PC-3 (cell line): ENCODE data around the gene HSD11B1. TPM values are rescaled to one million over a fixed set of nuclear protein-coding genes. Genes with fewer than 3 reads are reported as not detected.
A peak's percentile ranks its signal among the peaks of the same experiment; 100 is the strongest.

ENCODE experiments used
- ATAC-seq: fragments of 200-7000 bp; cut with Tn5 transposase; 2 replicates; pipeline ENCODE4 v1.9.1; 2020; ENCODE audit warnings: mild to moderate bottlenecking, moderate library complexity
- BruUV-seq: library from RNA; stranded (reverse); fragments of 400-500 nt; replicated peaks from 2 replicates; lab custom pipeline; 2021; lab: Mats Ljungman, UMichigan
- CTCF ChIA-PET: fragments of 300-600 bp; sonication (Branson Sonifier 250); formaldehyde crosslinking; loops from one replicate; lab custom pipeline; 2022; ENCODE audit warnings: antibody characterized with exemption; lab: Charles Lee
- POLR2A ChIA-PET: fragments of 300-600 bp; sonication (Branson Sonifier 250); formaldehyde crosslinking; loops from one replicate; lab custom pipeline; 2022; ENCODE audit warnings: antibody characterized with exemption; ENCODE audit not compliant: unreplicated experiment; lab: Charles Lee
- DNase-seq: peaks from one replicate; pipeline ENCODE4 v3.0.0-alpha.2; 2015
- H2AFZ ChIP-seq: fragments of 300-600 bp; sonication (generic); 2 replicates; pipeline ENCODE4 v1.6.0; 2016; ENCODE audit warnings: antibody characterized with exemption, low read length
- H3F3A ChIP-seq: fragments of 300-600 bp; sonication (generic); one replicate; pipeline ENCODE4 v1.6.0; 2017; ENCODE audit warnings: antibody characterized with exemption, low read length, control low read depth, mild to moderate bottlenecking; ENCODE audit not compliant: unreplicated experiment
- H3K27ac ChIP-seq: fragments of 300-600 bp; sonication (generic); 2 replicates; pipeline ENCODE4 v1.5.1; 2016; ENCODE audit warnings: mild to moderate bottlenecking, low read length
- H3K27me3 ChIP-seq: fragments of 300-600 bp; sonication (generic); 2 replicates; pipeline ENCODE4 v1.6.1; 2016; ENCODE audit warnings: low read length, mixed read lengths
- H3K36me3 ChIP-seq: fragments of 300-600 bp; sonication (generic); 2 replicates; pipeline ENCODE4 v1.6.1; 2016; ENCODE audit warnings: low read depth, mixed run types, low read length, mixed read lengths
- H3K4me1 ChIP-seq: fragments of 300-600 bp; sonication (generic); 2 replicates; pipeline ENCODE4 v1.5.1; 2016; ENCODE audit warnings: low read length; ENCODE audit not compliant: insufficient read depth
- H3K4me2 ChIP-seq: fragments of 300-600 bp; sonication (generic); 2 replicates; pipeline ENCODE4 v1.6.0; 2016; ENCODE audit warnings: low read length
- H3K4me3 ChIP-seq: fragments of 300-600 bp; sonication (generic); 2 replicates; pipeline ENCODE4 v1.5.1; 2016; ENCODE audit warnings: mild to moderate bottlenecking, low read length, mixed read lengths
- H3K79me2 ChIP-seq: fragments of 300-600 bp; sonication (generic); 2 replicates; pipeline ENCODE4 v1.6.1; 2017; ENCODE audit warnings: low read length, mixed read lengths
- H3K9ac ChIP-seq: fragments of 300-600 bp; sonication (generic); 2 replicates; pipeline ENCODE4 v1.6.0; 2016; ENCODE audit warnings: mild to moderate bottlenecking, low read length
- H3K9me2 ChIP-seq: fragments of 300-600 bp; sonication (generic); replicated peaks from 2 replicates; pipeline ENCODE4 v1.6.1; 2016; ENCODE audit warnings: mixed run types, low read length, mixed read lengths
- H3K9me3 ChIP-seq: fragments of 300-600 bp; sonication (generic); 2 replicates; pipeline ENCODE4 v1.6.1; 2016; ENCODE audit warnings: low read length, mixed read lengths
- H4K20me1 ChIP-seq: fragments of 300-600 bp; sonication (generic); 2 replicates; pipeline ENCODE4 v1.6.1; 2016; ENCODE audit warnings: low read length, mixed read lengths
- CTCF ChIP-seq: fragments of 300-600 bp; sonication (generic); conservative IDR thresholded peaks from 2 replicates; pipeline ENCODE4 v1.5.1; 2017; ENCODE audit warnings: antibody characterized with exemption, low read depth, mild to moderate bottlenecking, low read length
- EZH2 ChIP-seq: fragments of 300-600 bp; sonication (generic); IDR thresholded peaks from one replicate; pipeline ENCODE4 v1.6.1; 2017; ENCODE audit warnings: antibody characterized with exemption, mild to moderate bottlenecking, low read length; ENCODE audit not compliant: unreplicated experiment
- EZH2phosphoT487 ChIP-seq: fragments of 300-600 bp; sonication (generic); IDR thresholded peaks from 2 replicates; pipeline ENCODE4 v1.6.1; 2018; ENCODE audit warnings: mild to moderate bottlenecking, antibody characterized with exemption, low read length, borderline replicate concordance
- intact Hi-C: fragments of 100-400 bp; cut with micrococcal nuclease; formaldehyde crosslinking; loops from 2 replicates; pipeline ENCODE4 v1.9.0; 2023
- total RNA-seq: library from RNA; depleted of rRNA; stranded (reverse); fragments of >200 nt; gene quantifications from 2 replicates; pipeline ENCODE4 v1.2.3, GENCODE V29; 2014

Gene HSD11B1
- total RNA-seq, 1 experiment from 2014 or later, result not detected

- TF ChIP-seq EZH2phosphoT487 (no peak), EZH2 (no peak), CTCF (no peak)
- BruUV-seq, result no TSS peak
- ATAC-seq, result no peak
These were observed 10.7 kb downstream of the HSD11B1 start for GRCh38 chr1:209715314-209715713.

GRCh38 chr1:209717818-209718217 lies 13.2 kb downstream of the HSD11B1 start:
- H3K4me1 ChIP-seq, result peaks cover 5% of the 10 kb centered on the region; the same call in 1 of the 2 replicates
- H3K27me3 ChIP-seq, result no peaks in the 10 kb centered on the region
- H4K20me1 ChIP-seq, result no peaks in the 10 kb centered on the region
- no peak for TF ChIP-seq EZH2phosphoT487
- TF ChIP-seq EZH2, result no peak
- TF ChIP-seq CTCF, result no peak
- no peak overlapping the region for H3K4me2 ChIP-seq
- H3K9me2 ChIP-seq, result no peaks in the 10 kb centered on the region
- BruUV-seq, result no TSS peak
- POLR2A ChIA-PET, result no interaction called here
- H3K9me3 ChIP-seq, result no peaks in the 10 kb centered on the region
- ATAC-seq (no peak), DNase-seq (no peak)
- H3K27ac ChIP-seq, result no peak overlapping the region
- CTCF ChIA-PET, result no interaction called here
- no peaks in the 10 kb centered on the region for H3K79me2 ChIP-seq
- H2AFZ ChIP-seq, result no peak overlapping the region
- no peaks in the 10 kb centered on the region for H3K36me3 ChIP-seq
- H3K4me3 ChIP-seq, result no peak overlapping the region
- no peaks in the 10 kb centered on the region for H3F3A ChIP-seq
- H3K9ac ChIP-seq, result no peak overlapping the region
- intact Hi-C loops, result no loop called here

More at GRCh38 chr1:209715314-209715713, 10.7 kb downstream of the HSD11B1 start:
- H3K79me2 ChIP-seq, result no peaks in the 10 kb centered on the region
- CTCF ChIA-PET, result no interaction called here
- POLR2A ChIA-PET, result no interaction called here
- H3F3A ChIP-seq, result no peaks in the 10 kb centered on the region
- no peaks in the 10 kb centered on the region for H3K27me3 ChIP-seq
- H2AFZ ChIP-seq, result no peak overlapping the region
- no peaks in the 10 kb centered on the region for H3K36me3 ChIP-seq
- H3K9me3 ChIP-seq, result no peaks in the 10 kb centered on the region
- peak; percentile 41 for DNase-seq
- intact Hi-C loops, result no loop called here
- H3K9ac ChIP-seq, result no peak overlapping the region
- peaks cover 10% of the 10 kb centered on the region; the same call in 1 of the 2 replicates for H3K4me1 ChIP-seq
- no peaks in the 10 kb centered on the region for H4K20me1 ChIP-seq
- H3K4me3 ChIP-seq, result no peak overlapping the region
- no peak overlapping the region for H3K4me2 ChIP-seq
- H3K9me2 ChIP-seq, result no peaks in the 10 kb centered on the region
- no peak overlapping the region for H3K27ac ChIP-seq

- H3K4me3 ChIP-seq, result no peak overlapping the region
- no peaks in the 10 kb centered on the region for H3K9me3 ChIP-seq
- ChIA-PET POLR2A (no interaction called here), CTCF (no interaction called here)
- H2AFZ ChIP-seq, result no peak overlapping the region
- no peaks in the 10 kb centered on the region for H3F3A ChIP-seq
- intact Hi-C loops, result no loop called here
- no peaks in the 10 kb centered on the region for H3K27me3 ChIP-seq
- H3K27ac ChIP-seq, result no peak overlapping the region
- no TSS peak for BruUV-seq
- no peak overlapping the region for H3K9ac ChIP-seq
- TF ChIP-seq EZH2, result no peak
- no peak for TF ChIP-seq EZH2phosphoT487
- no peak for TF ChIP-seq CTCF
- H3K36me3 ChIP-seq, result no peaks in the 10 kb centered on the region
- H3K4me2 ChIP-seq, result no peak overlapping the region
- H4K20me1 ChIP-seq, result no peaks in the 10 kb centered on the region
- peaks cover 4% of the 10 kb centered on the region; the same call in 1 of the 2 replicates for H3K4me1 ChIP-seq
- no peaks in the 10 kb centered on the region for H3K9me2 ChIP-seq
- H3K79me2 ChIP-seq, result no peaks in the 10 kb centered on the region
- ATAC-seq (no peak), DNase-seq (no peak)
These were observed 15.7 kb downstream of the HSD11B1 start for GRCh38 chr1:209720326-209720725.
